Stimulated activated CD4-positive, alpha-beta T cell treated with anti-CD3 and anti-CD28 coated beads, Interleukin-15, amount 100 ng/mL, for 48 hours (primary cell): ENCODE data around the gene BCKDHB.

Experiments used
- DNase-seq, 2 donors: peaks; one replicate each; pipeline ENCODE4 v3.0.0-alpha.2; 2020; ENCODE audit warnings: low read depth in 2 of 2

The BCKDHB gene

DNA sequence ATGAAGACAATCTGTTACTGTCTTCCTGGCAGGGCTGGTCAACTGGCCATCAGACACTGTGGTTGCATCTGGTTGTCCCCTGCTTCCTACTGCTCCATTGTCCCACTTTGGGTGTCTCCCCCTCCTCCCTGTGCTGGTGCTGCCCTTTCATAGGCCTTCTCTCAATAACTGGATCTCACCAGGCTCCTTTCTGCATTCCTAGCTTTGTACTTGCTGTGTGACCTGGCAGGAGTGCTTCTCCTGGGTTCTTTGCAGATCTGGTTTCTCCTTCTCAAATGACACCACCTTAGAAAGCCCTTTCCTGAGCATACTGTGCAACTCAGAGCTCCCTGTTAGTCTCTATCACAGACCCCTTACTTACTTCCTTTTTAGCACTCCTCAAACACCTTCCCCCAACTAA lies 223.0 kb downstream of the BCKDHB start:
- no peak for DNase-seq

DNA sequence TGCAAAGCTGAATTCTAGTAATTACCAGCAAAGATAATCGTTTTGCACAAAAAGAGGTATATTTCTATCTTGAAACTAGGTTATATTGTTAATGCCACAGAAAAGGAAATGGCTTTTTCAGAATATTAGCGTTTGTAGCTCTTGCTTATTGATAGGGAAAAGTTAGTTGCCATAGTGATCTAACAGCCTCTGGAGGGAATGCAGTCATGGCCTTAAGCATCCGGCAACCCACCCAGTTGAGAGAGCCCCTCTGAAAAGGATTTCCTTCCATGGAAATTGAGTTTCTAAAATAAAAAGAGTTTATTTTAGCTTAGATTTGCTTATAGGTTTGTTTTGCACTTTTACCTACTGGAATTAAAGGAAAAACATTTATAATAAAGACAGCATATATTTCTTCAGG lies 224.5 kb downstream of the BCKDHB start:
- no peak for DNase-seq

- DNase-seq, result no peak
Measured at GRCh38 chr6:80331522-80331921, 225.1 kb downstream of the BCKDHB start.

GRCh38 chr6:80331974-80332373 lies 225.5 kb downstream of the BCKDHB start:
- DNase-seq, result no peak

GRCh38 chr6:80333342-80333741 lies 226.9 kb downstream of the BCKDHB start:
- DNase-seq, result no peak

DNA sequence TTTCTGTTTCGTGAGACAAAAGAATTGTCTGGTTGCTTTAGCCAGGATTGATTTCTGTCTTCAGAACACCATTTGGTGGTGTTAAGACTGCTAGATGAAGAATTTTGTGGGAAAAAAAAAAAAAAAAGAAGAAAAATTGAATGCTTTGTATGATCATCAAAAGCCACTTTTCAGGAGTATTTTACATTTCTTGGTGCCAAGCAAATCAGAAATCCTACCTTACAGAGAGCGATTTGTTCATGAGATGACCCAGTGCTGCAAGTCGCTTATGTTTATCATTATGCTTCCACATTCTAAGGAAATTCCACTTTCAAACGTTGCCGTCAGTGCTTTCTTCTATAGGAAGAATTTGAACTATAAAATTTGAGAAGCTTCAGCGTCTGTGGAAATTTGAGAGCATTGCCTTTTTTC lies 228.7 kb downstream of the BCKDHB start:
- DNase-seq, result no peak

DNA sequence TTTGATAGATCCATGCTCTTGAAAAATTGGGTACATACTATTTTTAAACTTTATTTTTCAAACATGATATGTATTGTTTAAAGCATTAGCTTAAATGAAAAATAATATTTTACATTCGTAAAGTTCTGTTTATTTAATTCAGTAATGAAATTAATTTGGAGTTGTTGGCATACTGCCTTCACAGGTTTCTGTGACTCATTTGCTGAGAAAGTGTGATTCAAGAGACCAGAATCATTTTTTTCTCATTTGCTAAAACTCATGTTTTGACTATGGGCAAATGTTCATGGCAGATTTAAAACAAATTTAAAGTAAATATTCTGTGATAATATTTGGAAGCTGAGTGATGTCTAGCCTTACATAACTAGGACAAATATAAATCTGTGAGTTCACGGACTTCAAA lies 230.4 kb downstream of the BCKDHB start:
- DNase-seq, result no peak

GRCh38 chr6:80338201-80338836 lies 231.8 kb downstream of the BCKDHB start:
- DNase-seq, result peak; percentile 34 to 40

DNA sequence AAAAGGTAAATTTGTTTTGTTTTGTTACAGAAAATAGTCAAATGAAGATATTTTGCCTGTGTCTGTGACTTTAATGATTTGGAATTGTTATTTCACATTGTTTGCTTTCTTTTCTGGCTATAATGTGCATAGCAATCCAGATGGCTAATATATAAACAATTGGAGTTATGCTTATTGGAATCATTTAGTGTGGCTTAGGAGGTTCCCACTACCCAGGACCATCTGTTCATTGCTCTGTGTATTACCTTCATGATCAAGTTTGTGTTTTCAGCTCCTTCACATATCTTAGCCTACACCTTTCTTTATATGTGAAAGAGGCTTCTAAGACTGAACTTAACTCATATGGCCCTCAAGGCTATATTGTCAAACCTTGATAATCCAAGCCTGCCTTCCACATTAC lies 232.9 kb downstream of the BCKDHB start:
- DNase-seq, result no peak

GRCh38 chr6:80340280-80340679 lies 233.8 kb downstream of the BCKDHB start:
- DNase-seq, result no peak

DNA sequence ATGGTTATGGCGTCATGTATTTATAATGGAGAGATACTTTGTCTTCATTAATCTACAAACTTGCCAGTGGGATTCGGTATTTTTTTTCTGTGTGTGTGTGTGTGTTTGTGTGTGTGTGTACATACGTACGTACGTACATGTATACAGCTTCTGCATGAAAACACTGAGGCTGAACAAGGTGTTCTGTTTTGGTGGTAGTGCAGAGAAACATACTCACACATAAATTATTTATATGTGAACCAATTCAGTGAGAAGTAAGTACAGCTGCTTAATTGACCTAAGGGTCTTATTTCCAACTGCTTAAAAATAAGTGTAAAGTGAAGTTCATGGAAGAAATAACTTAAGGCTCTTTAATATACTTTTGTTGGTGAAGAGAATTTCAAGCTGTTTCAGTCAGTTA lies 234.2 kb downstream of the BCKDHB start:
- no peak for DNase-seq

- no peak for DNase-seq
Measured at GRCh38 chr6:80341330-80341729, 234.9 kb downstream of the BCKDHB start.

- DNase-seq, result no peak
Measured at GRCh38 chr6:80343511-80343910, 237.0 kb downstream of the BCKDHB start.

- DNase-seq, result no peak
Measured at GRCh38 chr6:80347101-80347500, 240.6 kb downstream of the BCKDHB start.

- DNase-seq, result no peak
Measured at GRCh38 chr6:80348263-80348662, 241.8 kb downstream of the BCKDHB start.

GRCh38 chr6:80356000-80356399 lies 249.5 kb downstream of the BCKDHB start:
- no peak for DNase-seq

- no peak for DNase-seq
Measured at GRCh38 chr6:80356545-80356944, 250.1 kb downstream of the BCKDHB start.

GRCh38 chr6:80357081-80357480 lies 250.6 kb downstream of the BCKDHB start:
- no peak for DNase-seq

- DNase-seq, result no peak
Measured at GRCh38 chr6:80357674-80358073, 251.2 kb downstream of the BCKDHB start.

GRCh38 chr6:80363501-80364122 lies 257.1 kb downstream of the BCKDHB start:
- DNase-seq, result no peak

DNA sequence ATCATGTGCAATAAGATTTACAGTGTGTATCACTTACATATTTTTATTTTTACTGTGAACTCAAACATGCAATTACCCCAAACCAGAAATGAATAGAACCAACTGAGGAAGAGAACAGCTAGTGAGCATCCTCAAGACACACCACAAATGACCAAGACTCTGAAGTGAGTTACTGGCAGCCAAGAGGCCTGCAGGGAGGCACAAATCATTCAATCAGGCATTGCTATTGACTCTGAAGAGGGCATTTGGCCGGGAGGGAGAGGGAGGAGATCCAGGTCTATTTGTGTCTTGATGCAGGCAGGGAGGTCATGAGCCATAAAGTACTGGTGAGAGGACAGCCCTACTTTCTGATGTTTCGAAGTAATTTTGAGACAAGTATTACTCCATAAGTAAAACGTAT lies 257.7 kb downstream of the BCKDHB start:
- no peak for DNase-seq

DNA sequence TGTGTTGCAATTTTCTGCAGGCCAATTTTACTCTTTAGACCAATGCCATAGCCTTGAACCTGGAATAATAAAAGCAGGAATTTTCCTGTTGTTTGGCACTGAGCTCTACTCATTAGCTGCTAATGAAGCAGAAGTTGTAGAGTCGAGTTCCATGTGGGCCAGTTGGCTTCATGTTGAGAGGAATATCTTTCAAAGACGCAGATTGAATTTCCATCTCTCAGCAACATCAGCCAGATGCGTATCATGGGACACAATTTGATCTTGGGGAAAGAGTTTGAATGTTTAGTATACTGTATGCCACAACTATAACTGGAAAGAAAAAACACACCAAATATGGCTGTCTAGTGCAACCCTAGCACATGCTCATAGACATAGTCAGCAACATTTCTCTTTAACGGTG lies 259.6 kb downstream of the BCKDHB start:
- DNase-seq, result no peak

DNA sequence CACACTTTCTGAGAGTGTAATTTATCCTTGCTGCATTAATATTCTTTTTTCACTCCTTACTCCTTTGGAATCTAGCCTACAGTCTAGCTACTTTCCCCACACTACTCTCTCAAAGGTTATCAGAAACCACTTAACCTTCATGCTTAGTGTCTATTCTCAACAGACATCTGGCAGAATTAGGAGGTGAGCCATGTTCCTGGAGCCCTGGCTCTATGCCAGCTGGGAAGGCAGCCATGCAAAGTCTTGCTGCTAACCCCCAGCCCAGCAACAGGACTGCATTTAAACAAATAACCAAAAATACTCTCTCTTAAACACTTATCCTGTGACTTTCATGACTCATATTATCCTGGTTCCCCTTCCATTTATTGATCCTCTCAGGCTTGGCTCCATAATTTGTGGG lies 260.2 kb downstream of the BCKDHB start:
- DNase-seq, result no peak

DNA sequence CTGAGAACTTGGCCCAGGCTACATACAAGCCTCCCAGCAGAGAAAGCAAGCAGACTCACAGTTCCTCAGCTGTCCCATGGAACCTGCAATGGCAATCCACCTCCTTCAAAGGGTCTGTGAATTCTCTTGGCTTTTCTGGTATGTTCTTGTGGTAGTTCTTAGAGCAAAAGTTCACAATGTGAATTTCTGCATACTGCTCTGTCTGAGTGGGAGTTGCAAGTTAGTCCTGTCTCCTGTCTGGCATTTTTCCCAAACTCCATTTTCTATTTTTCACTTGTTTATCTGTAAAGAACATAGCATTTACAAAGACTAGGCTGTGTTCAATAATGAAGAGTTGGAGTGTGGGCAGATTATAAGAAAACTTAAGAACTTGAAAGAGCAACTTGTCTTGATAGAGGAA lies 269.9 kb downstream of the BCKDHB start:
- no peak for DNase-seq
